Liver (tissue), 9 donors: Measurements from ENCODE around the gene TCF7L2. TPM values are rescaled to one million over a fixed set of nuclear protein-coding genes. Genes with fewer than 3 reads are reported as not detected.

ENCODE experiments used
- DNase-seq: peaks from one replicate; pipeline ENCODE4 v3.0.0-alpha.2; 2017; ENCODE audit warnings: low spot score
- H3K27ac ChIP-seq, 2 donors: one replicate each; pipeline ENCODE4 v1.7.0; 2013; ENCODE audit warnings: inconsistent platforms in 2 of 2, low read length in 2 of 2, control low read depth in 1 of 2, low read depth in 1 of 2, mild to moderate bottlenecking in 1 of 2
- H3K27me3 ChIP-seq, 4 donors: one replicate each; pipeline versions ENCODE4 v1.6.1 to v1.7.0; 2013; ENCODE audit warnings: low read length in 3 of 4, inconsistent platforms in 1 of 4, mild to moderate bottlenecking in 1 of 4, moderate library complexity in 1 of 4; ENCODE audit not compliant: control insufficient read depth in 4 of 4, insufficient read depth in 4 of 4
- H3K36me3 ChIP-seq, 4 donors: one replicate each; pipeline versions ENCODE4 v1.6.1 to v1.7.0; 2013; ENCODE audit warnings: low read length in 3 of 4, mild to moderate bottlenecking in 3 of 4, low read depth in 1 of 4, moderate library complexity in 1 of 4; ENCODE audit not compliant: control insufficient read depth in 4 of 4, insufficient read depth in 3 of 4
- H3K4me1 ChIP-seq, 4 donors: one replicate each; pipeline versions ENCODE4 v1.6.1 to v1.7.0; 2013; ENCODE audit warnings: low read length in 3 of 4, mild to moderate bottlenecking in 3 of 4, moderate library complexity in 1 of 4; ENCODE audit not compliant: control insufficient read depth in 4 of 4, insufficient read depth in 4 of 4
- H3K4me3 ChIP-seq, 3 donors: one replicate each; pipeline versions ENCODE4 v1.6.1 to v1.7.0; 2013; ENCODE audit warnings: low read length in 3 of 3, control low read depth in 1 of 3, low read depth in 1 of 3, mild to moderate bottlenecking in 1 of 3
- H3K9ac ChIP-seq, 2 donors: one replicate each; pipeline ENCODE4 v1.7.0; 2013; ENCODE audit warnings: low read length in 2 of 2, mild to moderate bottlenecking in 2 of 2, moderate library complexity in 2 of 2, control low read depth in 1 of 2, low read depth in 1 of 2
- H3K9me3 ChIP-seq, 4 donors: one replicate each; pipeline versions ENCODE4 v1.6.1 to v1.7.0; 2013; ENCODE audit warnings: low read length in 3 of 4; ENCODE audit not compliant: control insufficient read depth in 4 of 4
- EGR1 ChIP-seq, 2 donors: IDR thresholded peaks; 2 replicates each; pipeline ENCODE4 v1.6.1; 2016 to 2018; ENCODE audit warnings: antibody characterized with exemption in 2 of 2, low read depth in 2 of 2
- FOXA1 ChIP-seq: IDR thresholded peaks from 2 replicates; pipeline ENCODE4 v1.6.1; 2016; ENCODE audit warnings: antibody characterized with exemption
- FOXA2 ChIP-seq: IDR thresholded peaks from 2 replicates; pipeline ENCODE4 v1.6.1; 2016; ENCODE audit warnings: antibody characterized with exemption
- GABPA ChIP-seq, 2 donors: IDR thresholded peaks in 1 of 2; conservative IDR thresholded peaks in 1 of 2; 2 replicates each; pipeline ENCODE4 v1.6.1; 2016; ENCODE audit warnings: antibody characterized with exemption in 2 of 2, mild to moderate bottlenecking in 1 of 2, moderate library complexity in 1 of 2
- HNF4A ChIP-seq, 2 donors: conservative IDR thresholded peaks; 2 replicates each; pipeline ENCODE4 v1.6.1; 2016; ENCODE audit warnings: antibody characterized with exemption in 2 of 2, mild to moderate bottlenecking in 2 of 2
- HNF4G ChIP-seq: IDR thresholded peaks from 2 replicates; pipeline ENCODE4 v1.6.1; 2016; ENCODE audit warnings: antibody characterized with exemption
- JUND ChIP-seq, 2 donors: IDR thresholded peaks; 2 replicates each; pipeline ENCODE4 v1.6.1; 2016; ENCODE audit warnings: antibody characterized with exemption in 2 of 2
- NR2F2 ChIP-seq: IDR thresholded peaks from 2 replicates; pipeline ENCODE4 v1.6.1; 2016; ENCODE audit warnings: antibody characterized with exemption
- RAD21 ChIP-seq, 2 donors: IDR thresholded peaks; 2 replicates each; pipeline ENCODE4 v1.6.1; 2016; ENCODE audit warnings: antibody characterized with exemption in 2 of 2, mild to moderate bottlenecking in 2 of 2
- RXRA ChIP-seq, 2 donors: IDR thresholded peaks; 2 replicates each; pipeline ENCODE4 v1.6.1; 2017 to 2018; ENCODE audit warnings: antibody characterized with exemption in 2 of 2, mild to moderate bottlenecking in 1 of 2
- SP1 ChIP-seq: IDR thresholded peaks from 2 replicates; pipeline ENCODE4 v1.6.1; 2018; ENCODE audit warnings: antibody characterized with exemption, mild to moderate bottlenecking
- TAF1 ChIP-seq: conservative IDR thresholded peaks from 2 replicates; pipeline ENCODE4 v1.6.1; 2016; ENCODE audit warnings: antibody characterized with exemption, mild to moderate bottlenecking
- YY1 ChIP-seq: IDR thresholded peaks from 2 replicates; pipeline ENCODE4 v1.6.1; 2016; ENCODE audit warnings: antibody characterized with exemption, mild to moderate bottlenecking
- WGBS: extraction: QIAGEN DNeasy Blood & Tissue Kit; methylation state at CpG from one replicate; pipeline ENCODE4 v1.1.7; 2013; 5-methylcytosine and 5-hydroxymethylcytosine counted together
- polyA plus RNA-seq, 2 donors: library from polyadenylated mRNA; stranded (reverse) in 1 of 2; unstranded in 1 of 2; fragments of 200-250 nt in 1 of 2; fragments of >200 nt in 1 of 2; fragmentation: Nextera tagmentation in 1 of 2; extraction: Ambion mirVana in 1 of 2; gene quantifications; one replicate each; pipeline versions ENCODE4 v1.2.1 to v1.2.3, GENCODE V29; 2013 to 2015
- total RNA-seq, 2 donors: library from RNA; depleted of rRNA; stranded (reverse); fragments of >200 nt; gene quantifications; one replicate each; pipeline ENCODE4 v1.2.3, GENCODE V29; 2014
- TF ChIP-seq, protein P1 (sequence below): IDR thresholded peaks from 2 replicates; pipeline ENCODE4 v1.6.1; 2016; ENCODE audit warnings: antibody characterized with exemption
- TF ChIP-seq, protein P2 (sequence below): IDR thresholded peaks from 2 replicates; pipeline ENCODE4 v1.6.1; 2016; ENCODE audit warnings: antibody characterized with exemption
- TF ChIP-seq, protein P3 (sequence below): IDR thresholded peaks from 2 replicates; pipeline ENCODE4 v1.6.1; 2016; ENCODE audit warnings: antibody characterized with exemption
- TF ChIP-seq, protein P4 (sequence below): IDR thresholded peaks from 2 replicates; pipeline ENCODE4 v1.6.1; 2016; ENCODE audit warnings: antibody characterized with exemption, mild to moderate bottlenecking
- TF ChIP-seq, protein P5 (sequence below): fragments of 150-350 bp; IDR thresholded peaks from 2 replicates; pipeline ENCODE4 v1.5.1; 2017; ENCODE audit warnings: improper control_type of control experiment, low read depth, low read length; ENCODE audit not compliant: missing input control
- donor health status: healthy.
- donor health status: healthy.
- donor health status: healthy.
- donor health status: healthy.
- donor health status: healthy.

TCF7L2 gene
- total and polyA plus RNA-seq, 4 donors: 4.9 to 18.0 (median 8.3) TPM

DNA sequence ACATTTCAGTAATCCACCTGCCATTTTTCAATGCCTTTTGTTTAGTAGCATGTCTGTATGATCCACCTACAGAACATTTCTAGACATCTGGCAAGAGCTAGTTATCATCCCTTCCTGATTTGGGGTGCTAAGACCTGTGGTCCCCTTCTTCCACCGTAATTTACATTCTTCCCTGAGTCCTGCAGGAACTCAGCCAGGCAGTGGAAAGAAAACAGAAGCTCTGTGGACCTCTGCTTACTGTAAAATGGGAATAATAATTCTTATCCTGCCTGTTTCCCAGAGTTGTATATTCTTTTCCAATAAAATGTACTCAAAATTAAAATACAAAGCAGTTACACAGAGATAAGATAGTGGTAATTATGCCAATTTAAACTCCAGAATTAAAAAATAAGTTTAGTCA lies 126.9 kb downstream of the TCF7L2 start:
- no peaks in the 10 kb centered on the region for H3K9me3 ChIP-seq
- no peak overlapping the region for H3K27ac ChIP-seq
- no peak overlapping the region for H3K9ac ChIP-seq
- 78% methylated on average over 1 of the region's 1 CpG for WGBS
- peaks cover 0 to 3% (median 1%) of the 10 kb centered on the region in 4 donors for H3K4me1 ChIP-seq
- no peaks in the 10 kb centered on the region for H3K27me3 ChIP-seq
- no peak overlapping the region for H3K4me3 ChIP-seq
- DNase-seq: no peak
- TF ChIP-seq FOXA2 (no peak), NR2F2 (no peak), SP1 (no peak), GABPA (IDR thresholded peaks at IDR 0.05 in 1 of 2, conservative IDR thresholded peaks at IDR 0.05 in 1 of 2) (no peak), YY1 (no peak), HNF4G (no peak), FOXA1 (no peak), TAF1 (no peak), RAD21 (IDR thresholded peaks at IDR 0.05) (no peak), RXRA (IDR thresholded peaks at IDR 0.05) (no peak), JUND (IDR thresholded peaks at IDR 0.05) (no peak), HNF4A (conservative IDR thresholded peaks at IDR 0.05) (no peak), EGR1 (IDR thresholded peaks at IDR 0.05; ENCODE audit: low read depth in 2 of 2) (no peak)
- TF ChIP-seq, protein P1, sequence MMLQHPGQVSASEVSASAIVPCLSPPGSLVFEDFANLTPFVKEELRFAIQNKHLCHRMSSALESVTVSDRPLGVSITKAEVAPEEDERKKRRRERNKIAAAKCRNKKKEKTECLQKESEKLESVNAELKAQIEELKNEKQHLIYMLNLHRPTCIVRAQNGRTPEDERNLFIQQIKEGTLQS: no peak
- TF ChIP-seq, protein P2, sequence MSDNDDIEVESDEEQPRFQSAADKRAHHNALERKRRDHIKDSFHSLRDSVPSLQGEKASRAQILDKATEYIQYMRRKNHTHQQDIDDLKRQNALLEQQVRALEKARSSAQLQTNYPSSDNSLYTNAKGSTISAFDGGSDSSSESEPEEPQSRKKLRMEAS: no peak
- TF ChIP-seq, protein P3, sequence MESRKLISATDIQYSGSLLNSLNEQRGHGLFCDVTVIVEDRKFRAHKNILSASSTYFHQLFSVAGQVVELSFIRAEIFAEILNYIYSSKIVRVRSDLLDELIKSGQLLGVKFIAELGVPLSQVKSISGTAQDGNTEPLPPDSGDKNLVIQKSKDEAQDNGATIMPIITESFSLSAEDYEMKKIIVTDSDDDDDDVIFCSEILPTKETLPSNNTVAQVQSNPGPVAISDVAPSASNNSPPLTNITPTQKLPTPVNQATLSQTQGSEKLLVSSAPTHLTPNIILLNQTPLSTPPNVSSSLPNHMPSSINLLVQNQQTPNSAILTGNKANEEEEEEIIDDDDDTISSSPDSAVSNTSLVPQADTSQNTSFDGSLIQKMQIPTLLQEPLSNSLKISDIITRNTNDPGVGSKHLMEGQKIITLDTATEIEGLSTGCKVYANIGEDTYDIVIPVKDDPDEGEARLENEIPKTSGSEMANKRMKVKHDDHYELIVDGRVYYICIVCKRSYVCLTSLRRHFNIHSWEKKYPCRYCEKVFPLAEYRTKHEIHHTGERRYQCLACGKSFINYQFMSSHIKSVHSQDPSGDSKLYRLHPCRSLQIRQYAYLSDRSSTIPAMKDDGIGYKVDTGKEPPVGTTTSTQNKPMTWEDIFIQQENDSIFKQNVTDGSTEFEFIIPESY: no peak
- TF ChIP-seq, protein P4, sequence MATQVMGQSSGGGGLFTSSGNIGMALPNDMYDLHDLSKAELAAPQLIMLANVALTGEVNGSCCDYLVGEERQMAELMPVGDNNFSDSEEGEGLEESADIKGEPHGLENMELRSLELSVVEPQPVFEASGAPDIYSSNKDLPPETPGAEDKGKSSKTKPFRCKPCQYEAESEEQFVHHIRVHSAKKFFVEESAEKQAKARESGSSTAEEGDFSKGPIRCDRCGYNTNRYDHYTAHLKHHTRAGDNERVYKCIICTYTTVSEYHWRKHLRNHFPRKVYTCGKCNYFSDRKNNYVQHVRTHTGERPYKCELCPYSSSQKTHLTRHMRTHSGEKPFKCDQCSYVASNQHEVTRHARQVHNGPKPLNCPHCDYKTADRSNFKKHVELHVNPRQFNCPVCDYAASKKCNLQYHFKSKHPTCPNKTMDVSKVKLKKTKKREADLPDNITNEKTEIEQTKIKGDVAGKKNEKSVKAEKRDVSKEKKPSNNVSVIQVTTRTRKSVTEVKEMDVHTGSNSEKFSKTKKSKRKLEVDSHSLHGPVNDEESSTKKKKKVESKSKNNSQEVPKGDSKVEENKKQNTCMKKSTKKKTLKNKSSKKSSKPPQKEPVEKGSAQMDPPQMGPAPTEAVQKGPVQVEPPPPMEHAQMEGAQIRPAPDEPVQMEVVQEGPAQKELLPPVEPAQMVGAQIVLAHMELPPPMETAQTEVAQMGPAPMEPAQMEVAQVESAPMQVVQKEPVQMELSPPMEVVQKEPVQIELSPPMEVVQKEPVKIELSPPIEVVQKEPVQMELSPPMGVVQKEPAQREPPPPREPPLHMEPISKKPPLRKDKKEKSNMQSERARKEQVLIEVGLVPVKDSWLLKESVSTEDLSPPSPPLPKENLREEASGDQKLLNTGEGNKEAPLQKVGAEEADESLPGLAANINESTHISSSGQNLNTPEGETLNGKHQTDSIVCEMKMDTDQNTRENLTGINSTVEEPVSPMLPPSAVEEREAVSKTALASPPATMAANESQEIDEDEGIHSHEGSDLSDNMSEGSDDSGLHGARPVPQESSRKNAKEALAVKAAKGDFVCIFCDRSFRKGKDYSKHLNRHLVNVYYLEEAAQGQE: no peak
- TF ChIP-seq, protein P5, sequence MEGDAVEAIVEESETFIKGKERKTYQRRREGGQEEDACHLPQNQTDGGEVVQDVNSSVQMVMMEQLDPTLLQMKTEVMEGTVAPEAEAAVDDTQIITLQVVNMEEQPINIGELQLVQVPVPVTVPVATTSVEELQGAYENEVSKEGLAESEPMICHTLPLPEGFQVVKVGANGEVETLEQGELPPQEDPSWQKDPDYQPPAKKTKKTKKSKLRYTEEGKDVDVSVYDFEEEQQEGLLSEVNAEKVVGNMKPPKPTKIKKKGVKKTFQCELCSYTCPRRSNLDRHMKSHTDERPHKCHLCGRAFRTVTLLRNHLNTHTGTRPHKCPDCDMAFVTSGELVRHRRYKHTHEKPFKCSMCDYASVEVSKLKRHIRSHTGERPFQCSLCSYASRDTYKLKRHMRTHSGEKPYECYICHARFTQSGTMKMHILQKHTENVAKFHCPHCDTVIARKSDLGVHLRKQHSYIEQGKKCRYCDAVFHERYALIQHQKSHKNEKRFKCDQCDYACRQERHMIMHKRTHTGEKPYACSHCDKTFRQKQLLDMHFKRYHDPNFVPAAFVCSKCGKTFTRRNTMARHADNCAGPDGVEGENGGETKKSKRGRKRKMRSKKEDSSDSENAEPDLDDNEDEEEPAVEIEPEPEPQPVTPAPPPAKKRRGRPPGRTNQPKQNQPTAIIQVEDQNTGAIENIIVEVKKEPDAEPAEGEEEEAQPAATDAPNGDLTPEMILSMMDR: no peak
- H3K36me3 ChIP-seq: no peaks in the 10 kb centered on the region
